ENCODE measurements around the gene TMEM92.
"Not testable (repeated sequence)": the region's sequence is repeated elsewhere in the genome, so short reads cannot be mapped to it uniquely, and the experiment has no call there.

Gene TMEM92

DNA sequence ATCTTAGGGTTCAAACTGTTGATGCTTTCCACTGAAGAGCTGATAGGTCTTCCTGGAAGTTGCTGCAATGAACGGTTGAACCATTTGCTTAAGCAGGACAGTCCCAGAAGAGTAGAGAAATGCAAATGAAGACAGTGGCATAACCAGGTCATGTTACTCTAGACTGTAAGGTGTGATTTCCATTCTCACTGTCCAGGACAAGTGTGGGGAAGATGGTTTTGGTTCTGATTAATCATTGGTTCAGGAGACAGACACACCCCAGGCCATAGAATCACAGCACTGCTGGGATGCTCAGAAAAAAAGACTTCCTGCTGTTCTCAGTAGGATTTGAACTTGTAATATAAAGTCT lies 36.8 kb downstream of the TMEM92 start:
- H3K27ac ChIP-seq: no peak overlapping the region
- H3K27me3 ChIP-seq: no peaks in the 10 kb centered on the region
- H3K4me2 ChIP-seq: no peak overlapping the region
- no peak for TF ChIP-seq Cebpa-rat (IDR thresholded peaks at IDR 0.05)
- no peaks in the 10 kb centered on the region for H3K9me3 ChIP-seq
- H3K36me3 ChIP-seq: no peaks in the 10 kb centered on the region
- no peaks in the 10 kb centered on the region for H4K20me1 ChIP-seq
- H3K4me1 ChIP-seq: peaks cover 5% of the 10 kb centered on the region
- no peak overlapping the region for H3K4me3 ChIP-seq
- no peak overlapping the region for H3K9ac ChIP-seq

- no peak overlapping the region for H3K4me3 ChIP-seq
- H3K9ac ChIP-seq: no peak overlapping the region
- peaks cover 8% of the 10 kb centered on the region for H3K4me1 ChIP-seq
- no peak overlapping the region for H3K27ac ChIP-seq
- no peaks in the 10 kb centered on the region for H3K27me3 ChIP-seq
- no peak overlapping the region for H3K4me2 ChIP-seq
- no peaks in the 10 kb centered on the region for H3K9me3 ChIP-seq
- no peaks in the 10 kb centered on the region for H4K20me1 ChIP-seq
- no peaks in the 10 kb centered on the region for H3K36me3 ChIP-seq
- TF ChIP-seq Cebpa-rat (IDR thresholded peaks at IDR 0.05): no peak
Observed at GRCh38 chr17:50311483-50311882, 37.2 kb downstream of the TMEM92 start.

DNA sequence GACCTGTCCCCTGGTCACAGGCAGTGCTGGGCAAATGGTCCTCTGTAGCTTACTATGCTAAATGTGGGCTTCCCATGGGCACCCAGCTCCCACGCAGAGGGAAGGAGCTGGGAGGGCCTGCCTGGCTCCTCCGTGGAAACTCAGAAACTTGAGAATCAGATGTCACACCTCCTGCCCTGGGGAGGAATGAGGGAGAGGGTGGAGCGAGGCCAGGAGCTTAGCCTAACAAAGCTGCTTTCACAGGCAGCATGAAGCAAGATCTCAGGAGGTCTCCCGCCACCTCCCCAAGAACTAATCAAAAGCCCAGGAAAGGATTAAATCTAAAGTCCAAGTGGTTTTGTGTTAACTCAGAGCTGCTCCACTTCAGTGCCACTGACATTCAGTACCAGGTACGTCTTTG lies 38.0 kb downstream of the TMEM92 start:
- Histone ChIP-seq H3K4me2 (no peak overlapping the region), H4K20me1 (no peaks in the 10 kb centered on the region), H3K9me3 (no peaks in the 10 kb centered on the region), H3K36me3 (no peaks in the 10 kb centered on the region), H3K4me3 (no peak overlapping the region), H3K4me1 (peaks cover 8% of the 10 kb centered on the region), H3K27ac (no peak overlapping the region), H3K27me3 (no peaks in the 10 kb centered on the region), H3K9ac (no peak overlapping the region)
- TF ChIP-seq Cebpa-rat (IDR thresholded peaks at IDR 0.05): no peak

GRCh38 chr17:50314456-50315011 lies 40.3 kb downstream of the TMEM92 start:
- H3K9me3 ChIP-seq: no peaks in the 10 kb centered on the region
- H3K4me1 ChIP-seq: peaks cover 8% of the 10 kb centered on the region
- no peaks in the 10 kb centered on the region for H3K36me3 ChIP-seq
- no peak overlapping the region for H3K27ac ChIP-seq
- H3K27me3 ChIP-seq: no peaks in the 10 kb centered on the region
- no peaks in the 10 kb centered on the region for H4K20me1 ChIP-seq
- no peak overlapping the region for H3K4me2 ChIP-seq
- H3K9ac ChIP-seq: no peak overlapping the region
- H3K4me3 ChIP-seq: no peak overlapping the region
- no peak for TF ChIP-seq Cebpa-rat (IDR thresholded peaks at IDR 0.05)

DNA sequence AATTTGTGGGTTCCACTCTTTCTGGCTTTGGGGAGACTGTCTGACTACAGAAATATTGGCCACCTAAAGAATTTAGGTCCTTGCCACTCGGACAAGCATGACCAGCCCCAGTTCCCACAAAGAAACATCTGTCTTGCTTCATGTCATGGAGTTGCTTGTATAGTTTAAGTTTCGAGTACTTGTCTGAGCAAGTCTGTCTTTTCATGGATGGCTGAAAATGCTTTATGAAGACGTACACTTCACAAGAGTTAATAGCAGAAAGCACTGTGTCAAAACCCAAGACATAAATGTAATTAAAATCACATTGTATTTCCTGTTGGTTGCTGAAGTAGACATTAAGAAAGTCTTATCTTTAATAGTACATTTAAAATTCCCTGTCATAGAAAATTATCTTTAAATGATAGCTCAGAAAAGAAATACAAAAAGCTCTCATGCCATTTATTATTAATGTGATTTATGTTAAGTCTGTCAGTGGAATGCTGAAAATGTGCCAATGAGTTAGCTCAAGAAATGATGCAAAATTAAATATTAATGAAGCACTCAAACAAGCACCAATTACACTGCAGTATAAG lies 41.8 kb downstream of the TMEM92 start:
- no peak overlapping the region for H3K27ac ChIP-seq
- no peak for TF ChIP-seq Cebpa-rat (IDR thresholded peaks at IDR 0.05)
- H3K9ac ChIP-seq: no peak overlapping the region
- no peak overlapping the region for H3K4me3 ChIP-seq
- H3K27me3 ChIP-seq: no peaks in the 10 kb centered on the region
- H3K4me2 ChIP-seq: 0 out of 2 replicates have a peak overlapping the region, but pooled peaks have one; percentile 17
- H3K4me1 ChIP-seq: peaks cover 8% of the 10 kb centered on the region
- H4K20me1 ChIP-seq: no peaks in the 10 kb centered on the region
- no peaks in the 10 kb centered on the region for H3K36me3 ChIP-seq
- no peaks in the 10 kb centered on the region for H3K9me3 ChIP-seq

DNA sequence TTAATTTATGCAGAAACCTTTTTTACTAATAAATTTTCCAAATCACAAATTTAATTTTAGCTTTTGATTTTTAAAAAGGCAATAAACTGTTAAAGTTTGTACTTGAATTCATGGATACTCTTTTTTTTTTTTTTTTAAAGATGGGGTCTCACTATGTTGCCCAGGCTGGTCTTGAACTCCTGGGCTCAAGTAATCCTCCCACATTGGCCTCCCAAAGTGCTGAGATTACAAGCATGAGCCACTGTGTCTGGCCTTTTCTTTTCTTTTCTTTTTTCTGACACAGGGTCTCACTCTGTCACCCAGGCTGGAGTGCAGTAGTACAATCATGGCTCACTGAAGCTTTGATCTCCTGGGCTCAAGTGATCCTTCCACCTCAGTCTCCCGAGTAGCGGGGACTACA lies 42.4 kb downstream of the TMEM92 start:
- H3K4me3 ChIP-seq, H3K9ac ChIP-seq, H3K27me3 ChIP-seq, H3K9me3 ChIP-seq, H3K4me1 ChIP-seq, H3K36me3 ChIP-seq, H4K20me1 ChIP-seq, H3K27ac ChIP-seq, H3K4me2 ChIP-seq: not testable (repeated sequence)

DNA sequence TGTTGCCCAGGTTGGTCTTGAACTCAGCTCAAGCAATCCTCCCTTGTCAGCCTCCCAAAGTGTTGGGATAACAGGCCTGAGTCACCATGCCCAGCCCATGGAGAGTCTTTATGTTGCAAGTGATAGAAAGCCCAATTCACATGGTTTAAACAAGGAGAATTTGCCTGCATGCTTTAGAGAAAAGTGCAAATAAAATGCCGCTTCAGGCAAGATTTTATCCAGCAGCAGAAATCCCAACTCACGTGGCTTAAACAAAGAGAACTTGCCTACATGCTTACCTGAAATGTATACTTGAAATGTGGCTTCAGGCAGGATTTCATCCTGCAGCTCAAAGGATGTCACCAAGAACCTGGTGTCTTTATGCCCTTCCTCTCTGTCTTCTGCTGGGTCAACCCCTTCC lies 42.9 kb downstream of the TMEM92 start:
- no peak overlapping the region for H3K4me2 ChIP-seq
- no peaks in the 10 kb centered on the region for H3K9me3 ChIP-seq
- H3K4me3 ChIP-seq: no peak overlapping the region
- H3K27ac ChIP-seq: no peak overlapping the region
- no peak overlapping the region for H3K9ac ChIP-seq
- H3K36me3 ChIP-seq: no peaks in the 10 kb centered on the region
- TF ChIP-seq Cebpa-rat (IDR thresholded peaks at IDR 0.05): no peak
- H4K20me1 ChIP-seq: no peaks in the 10 kb centered on the region
- no peaks in the 10 kb centered on the region for H3K27me3 ChIP-seq
- H3K4me1 ChIP-seq: peaks cover 8% of the 10 kb centered on the region

DNA sequence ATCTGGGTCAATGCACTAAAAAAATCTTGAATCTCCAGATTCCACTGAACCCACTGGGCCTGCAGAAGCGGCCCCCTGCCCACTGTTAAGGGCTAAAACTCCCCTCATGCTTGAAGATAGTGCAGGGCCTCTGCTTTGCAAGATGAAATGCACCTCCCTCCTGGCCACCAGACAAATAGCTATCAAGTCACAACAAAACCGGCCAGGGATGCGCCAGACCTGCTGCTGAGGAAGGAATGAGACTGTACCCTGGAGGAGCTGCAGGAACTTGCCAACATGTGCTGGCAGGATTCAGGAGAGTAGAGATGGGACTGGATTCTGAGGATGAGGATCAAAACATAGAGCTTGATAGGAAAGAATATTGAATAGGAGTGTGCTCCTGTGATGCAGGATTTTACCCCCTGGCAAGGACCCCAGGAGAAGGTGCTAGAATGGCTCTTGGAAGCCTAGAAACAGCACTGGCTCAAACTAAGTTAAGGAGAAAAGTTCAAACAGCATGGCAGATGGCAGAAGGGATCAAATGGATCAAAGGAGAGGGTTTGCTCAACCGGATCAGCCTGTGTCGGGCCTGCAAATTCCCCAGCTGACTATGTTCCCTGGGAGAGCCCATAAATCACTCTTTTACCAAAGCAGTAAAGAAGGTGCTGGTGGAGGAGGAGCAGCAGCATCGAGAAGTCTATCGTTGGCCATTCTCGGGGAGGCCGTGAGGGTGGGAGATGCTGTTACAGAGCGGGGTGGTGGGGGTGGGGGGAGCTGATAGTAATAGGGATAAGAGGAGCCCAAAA lies 44.4 kb downstream of the TMEM92 start:
- no peak overlapping the region for H3K27ac ChIP-seq

GRCh38 chr17:50319306-50320004 lies 45.2 kb downstream of the TMEM92 start:
- H3K4me2 ChIP-seq: no peak overlapping the region

More for the DNA sequence above, 44.4 kb downstream of the TMEM92 start:
- Histone ChIP-seq H3K27me3 (no peaks in the 10 kb centered on the region), H3K4me3 (no peak overlapping the region), H3K4me1 (peaks cover 19% of the 10 kb centered on the region), H4K20me1 (no peaks in the 10 kb centered on the region), H3K36me3 (no peaks in the 10 kb centered on the region), H3K9ac (no peak overlapping the region), H3K9me3 (no peaks in the 10 kb centered on the region), H3K4me2 (no peak overlapping the region)
- TF ChIP-seq Cebpa-rat (IDR thresholded peaks at IDR 0.05): no peak

DNA sequence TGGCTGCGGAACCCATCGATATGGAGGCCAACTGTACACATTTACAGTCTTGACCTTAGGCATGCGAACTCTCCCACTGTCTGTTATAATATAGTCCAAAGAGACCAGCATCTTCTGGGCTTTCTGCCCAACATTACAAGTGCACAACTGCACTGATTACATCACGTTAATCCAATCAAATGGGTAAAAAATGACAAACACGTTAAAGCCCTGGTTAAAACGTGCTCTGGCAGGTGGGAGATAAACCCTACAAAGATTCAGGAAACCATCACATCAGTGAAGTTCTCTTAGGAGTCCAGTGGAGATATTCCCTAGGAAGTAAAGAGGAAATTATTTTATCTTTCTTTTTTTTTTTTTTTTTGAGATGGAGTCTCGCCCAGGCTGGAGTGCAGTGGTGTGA lies 48.0 kb downstream of the TMEM92 start:
- H3K4me3 ChIP-seq: no peak overlapping the region
- H3K27me3 ChIP-seq: no peaks in the 10 kb centered on the region
- no peak overlapping the region for H3K9ac ChIP-seq
- no peak overlapping the region for H3K4me2 ChIP-seq
- H3K27ac ChIP-seq: no peak overlapping the region
- H3K9me3 ChIP-seq: no peaks in the 10 kb centered on the region
- peaks cover 21% of the 10 kb centered on the region for H3K4me1 ChIP-seq
- H4K20me1 ChIP-seq: no peaks in the 10 kb centered on the region
- H3K36me3 ChIP-seq: no peaks in the 10 kb centered on the region
- no peak for TF ChIP-seq Cebpa-rat (IDR thresholded peaks at IDR 0.05)

More at GRCh38 chr17:50319306-50320004, 45.2 kb downstream of the TMEM92 start:
- Histone ChIP-seq H3K9ac (no peak overlapping the region), H3K9me3 (no peaks in the 10 kb centered on the region), H3K4me1 (peaks cover 19% of the 10 kb centered on the region), H3K36me3 (no peaks in the 10 kb centered on the region), H3K4me3 (no peak overlapping the region), H3K27me3 (no peaks in the 10 kb centered on the region), H4K20me1 (no peaks in the 10 kb centered on the region), H3K27ac (no peak overlapping the region)
- no peak for TF ChIP-seq Cebpa-rat (IDR thresholded peaks at IDR 0.05)
